NCI-H1092 treated with DMSO at 0.1 percent for 48 hours (cell line): Measurements from ENCODE around the gene MICU1.

ENCODE experiments used
- DNase-seq: peaks from one replicate; lab custom pipeline; 2025; lab: John Stamatoyannopoulos, UW

The MICU1 gene

DNA sequence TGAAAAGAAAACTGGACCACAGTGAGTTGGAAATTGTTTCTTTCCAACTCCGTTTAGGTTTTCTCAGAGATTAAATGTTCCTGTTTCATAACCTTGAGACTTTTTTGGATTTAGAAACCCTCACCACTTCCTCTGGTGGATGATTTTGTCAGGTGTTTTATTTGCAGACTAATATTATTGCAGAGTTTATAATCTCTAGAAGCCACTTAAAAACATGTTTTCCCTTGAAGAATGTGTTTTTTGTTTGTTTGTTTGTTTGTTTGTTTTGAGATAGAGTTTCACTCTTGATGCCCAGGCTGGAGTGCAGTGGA is 520 bp upstream of the MICU1 start:
- DNase-seq, result no peak

DNA sequence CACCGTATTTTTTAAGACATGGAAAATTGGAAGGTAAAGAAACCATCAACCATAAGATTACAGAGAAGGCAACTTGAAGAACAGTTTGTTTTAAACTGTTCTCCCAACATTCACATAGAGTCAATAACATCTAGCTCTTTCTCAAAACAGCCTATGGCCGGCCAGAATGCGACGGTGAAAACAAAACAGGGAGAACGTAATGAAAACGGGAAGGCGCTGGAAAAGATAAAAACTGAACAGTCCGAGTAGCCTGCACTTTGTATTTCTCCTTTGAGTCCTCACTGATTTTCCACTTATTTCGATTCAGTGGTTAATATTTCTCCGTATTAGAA is 637 bp downstream of the MICU1 start:
- DNase-seq, result no peak

DNA sequence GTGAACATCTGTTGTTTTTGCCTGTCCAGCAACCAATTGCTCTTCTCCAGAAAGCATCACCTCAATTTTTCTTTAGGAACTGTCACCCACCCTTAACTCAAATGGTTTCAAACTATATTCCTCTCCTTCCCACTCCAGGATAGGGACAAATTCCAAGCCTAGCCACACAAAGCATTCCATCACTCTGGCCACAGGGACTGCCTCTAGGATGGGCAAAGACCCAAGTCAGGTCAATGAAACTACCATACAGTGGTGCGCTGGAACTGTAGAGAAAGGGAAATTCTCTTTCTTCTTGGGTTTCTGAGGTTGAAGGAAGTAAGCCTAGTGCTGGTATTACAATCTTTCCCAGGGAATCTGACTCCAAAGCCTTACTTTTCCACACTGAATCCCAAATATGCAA is 3.6 kb downstream of the MICU1 start:
- no peak for DNase-seq

DNA sequence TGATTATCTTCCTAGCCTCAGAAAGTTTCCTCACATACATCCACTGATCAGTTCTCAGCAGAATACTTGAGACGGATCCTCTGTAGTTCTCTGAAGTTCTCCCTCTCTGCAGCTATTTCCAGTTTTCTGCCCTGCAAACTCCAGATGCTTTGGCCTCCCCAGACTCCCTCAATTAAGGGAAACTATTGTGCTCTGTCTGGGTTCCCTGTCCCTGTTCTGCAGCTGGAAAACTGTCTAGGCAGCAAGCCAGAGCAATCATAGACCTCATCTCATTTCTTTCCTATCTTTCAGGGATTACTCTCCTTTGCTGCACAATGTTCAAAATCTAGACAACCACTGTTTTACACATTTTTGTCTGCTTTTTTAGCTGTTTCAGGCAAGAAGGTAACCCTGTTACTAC is 9.2 kb downstream of the MICU1 start:
- peak; percentile 8 for DNase-seq

DNA sequence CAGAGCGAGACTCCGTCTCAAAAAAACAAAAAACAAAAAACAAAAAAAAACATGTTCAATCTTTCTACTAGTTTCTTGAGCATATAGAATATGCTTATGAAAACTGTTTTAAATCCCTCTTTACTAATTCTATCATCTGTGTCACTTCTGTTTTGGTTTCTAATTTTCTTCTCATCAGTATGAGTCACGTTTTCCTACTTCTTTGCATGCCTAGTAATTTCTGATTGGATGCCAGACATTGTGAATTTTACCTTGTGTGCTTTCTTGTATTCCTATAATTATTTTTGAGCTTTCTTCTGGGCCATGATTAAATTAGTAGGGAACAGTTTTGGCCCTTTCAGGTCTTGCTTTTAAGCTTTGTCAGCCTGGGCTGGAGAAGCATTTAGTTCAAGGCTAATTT is 9.9 kb downstream of the MICU1 start:
- no peak for DNase-seq

DNA sequence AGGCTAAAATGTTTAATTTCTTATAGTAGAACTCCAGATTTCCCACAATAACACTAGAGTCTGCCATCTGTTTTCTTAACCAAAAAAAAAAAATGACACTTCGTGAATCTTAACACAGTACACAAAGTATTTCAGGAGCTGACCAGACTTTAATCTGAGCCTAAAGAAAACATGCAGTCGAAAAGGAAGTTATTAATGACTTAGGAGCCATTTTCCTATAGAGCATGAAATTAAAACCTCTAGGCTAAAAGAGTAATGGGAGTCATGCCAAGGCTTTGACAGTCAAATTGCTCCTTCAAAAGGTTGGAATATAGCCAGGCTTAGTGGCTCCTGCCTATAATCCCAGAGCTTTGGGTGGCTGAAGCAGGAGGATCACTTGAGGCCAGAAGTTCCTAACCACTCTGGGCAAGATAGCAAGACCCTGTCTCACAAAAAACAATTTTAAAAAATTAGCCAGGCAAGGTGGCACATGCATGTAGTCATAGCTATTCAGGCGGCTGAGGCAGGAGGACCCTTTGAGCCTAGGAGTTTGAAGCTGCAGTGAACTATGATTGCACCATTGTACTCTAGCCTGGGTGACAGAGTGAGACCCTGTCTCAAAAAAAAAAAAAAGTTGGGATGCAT is 13.6 kb downstream of the MICU1 start:
- peak; percentile 90 for DNase-seq

DNA sequence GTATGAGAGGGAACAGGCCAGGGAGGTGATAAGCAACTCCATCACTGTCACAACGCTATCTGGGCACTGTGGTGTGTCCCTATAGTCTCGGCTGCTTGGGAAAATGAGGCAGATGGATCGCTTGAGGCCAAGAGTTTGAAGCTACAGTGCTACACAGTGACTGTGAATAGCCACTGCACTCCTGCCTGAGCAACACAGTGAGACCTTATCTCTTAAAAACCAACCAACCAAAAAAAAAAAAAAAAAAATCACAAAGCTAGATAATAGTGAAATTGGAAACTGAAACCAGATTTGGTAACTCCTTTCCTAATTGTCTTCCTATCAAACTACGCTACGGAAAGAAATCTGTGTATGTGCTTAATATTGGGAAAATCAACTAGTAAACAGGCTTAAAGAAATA is 14.1 kb downstream of the MICU1 start:
- DNase-seq, result peak; percentile 31

DNA sequence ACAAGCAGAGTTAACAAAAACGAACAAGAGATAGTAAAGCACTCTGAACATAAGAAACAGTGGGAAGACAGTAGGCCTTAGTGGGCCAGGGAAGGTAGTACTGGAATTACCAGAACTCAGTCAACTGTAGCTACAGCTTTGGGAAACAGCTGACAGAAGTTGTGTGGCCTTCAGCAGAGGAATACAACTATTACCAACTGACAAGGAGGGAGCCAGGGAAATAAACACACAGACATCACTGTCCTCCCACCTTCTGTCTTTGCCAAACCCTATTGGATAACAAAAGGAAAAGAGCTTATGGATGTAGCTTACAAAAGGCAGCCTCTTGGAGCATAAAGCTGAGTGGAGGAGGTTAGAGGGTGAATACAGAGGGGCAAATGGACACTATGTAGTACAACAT is 15.4 kb downstream of the MICU1 start:
- no peak for DNase-seq

DNA sequence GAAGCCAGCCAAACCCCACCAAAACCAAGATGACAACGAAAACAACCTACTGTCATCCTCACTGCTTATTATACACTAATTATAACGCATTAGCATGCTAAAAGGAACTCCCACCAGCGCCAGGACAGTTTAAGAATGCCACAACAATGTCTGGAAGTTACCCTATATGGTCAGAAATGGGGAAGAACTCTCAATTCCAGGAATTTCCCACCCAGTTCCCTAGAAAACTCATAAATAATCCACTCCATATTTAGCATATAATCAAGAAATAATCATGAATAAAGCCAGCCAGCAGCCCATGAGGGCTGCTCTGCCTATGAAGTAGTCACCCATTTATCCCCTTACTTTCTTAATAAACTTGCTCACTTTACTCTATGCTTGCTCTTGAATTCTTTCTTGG is 20.8 kb downstream of the MICU1 start:
- no peak for DNase-seq

DNA sequence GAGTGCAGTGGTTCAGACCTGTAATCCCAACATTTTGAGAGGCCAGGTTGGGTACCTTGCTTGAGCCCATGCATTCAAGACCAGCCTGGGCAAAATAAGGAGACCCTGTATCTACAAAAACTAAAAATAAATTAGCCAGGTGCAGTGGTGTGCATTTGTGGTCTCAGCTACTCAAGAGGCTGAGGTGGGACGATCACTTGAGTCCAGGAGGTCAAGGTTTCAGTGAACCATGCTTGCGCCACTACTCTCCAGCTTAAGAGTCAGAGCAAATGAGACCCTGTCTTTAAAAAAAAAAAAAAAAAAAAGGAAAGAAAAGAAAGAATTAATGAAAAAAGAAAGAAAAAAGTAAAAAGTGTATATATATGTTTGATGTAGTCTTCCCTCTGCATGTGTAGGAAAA is 24.7 kb downstream of the MICU1 start:
- DNase-seq, result no peak

DNA sequence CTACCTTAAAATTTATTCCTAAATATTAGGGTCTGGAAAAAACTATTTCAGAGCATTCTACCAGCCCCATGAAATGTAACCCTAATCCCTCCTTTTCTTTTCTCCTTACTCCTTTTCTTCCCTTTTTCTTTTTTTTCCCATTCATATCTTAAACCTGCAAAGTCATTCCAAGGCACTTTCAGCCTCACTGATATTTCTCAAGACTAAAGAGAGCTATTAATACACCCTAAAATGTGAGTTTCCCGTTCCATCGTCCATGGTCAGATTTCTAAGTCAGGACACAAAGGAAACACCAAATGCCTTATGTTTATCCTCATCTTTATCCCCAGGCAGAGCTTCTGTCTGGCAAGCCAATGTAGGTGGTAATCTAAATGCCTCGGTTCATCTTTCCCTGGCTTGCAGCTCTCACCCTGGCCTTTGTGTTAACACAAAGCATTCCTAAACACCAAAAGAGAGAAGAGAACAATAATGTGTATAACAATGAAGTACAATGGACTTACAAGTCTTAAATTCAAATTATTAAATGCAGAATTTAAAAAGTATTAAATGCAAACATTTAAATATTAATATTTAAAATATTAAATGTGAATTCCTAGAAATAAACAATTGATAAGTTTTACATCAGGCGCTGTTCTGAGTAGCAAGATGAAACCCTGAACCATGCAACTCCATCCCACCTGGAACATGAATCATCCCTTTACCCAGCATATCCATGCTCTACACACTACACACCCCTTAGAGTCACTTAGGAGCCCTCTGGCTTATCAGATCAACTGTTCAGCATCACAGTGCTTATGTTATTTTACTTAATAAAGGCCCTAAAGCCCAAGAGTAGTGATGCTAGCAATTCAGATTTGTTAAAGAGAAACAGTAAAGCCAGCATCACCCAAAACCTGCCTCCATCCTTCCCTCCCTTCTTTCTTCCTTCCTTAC is 26.8 kb downstream of the MICU1 start:
- DNase-seq, result no peak

DNA sequence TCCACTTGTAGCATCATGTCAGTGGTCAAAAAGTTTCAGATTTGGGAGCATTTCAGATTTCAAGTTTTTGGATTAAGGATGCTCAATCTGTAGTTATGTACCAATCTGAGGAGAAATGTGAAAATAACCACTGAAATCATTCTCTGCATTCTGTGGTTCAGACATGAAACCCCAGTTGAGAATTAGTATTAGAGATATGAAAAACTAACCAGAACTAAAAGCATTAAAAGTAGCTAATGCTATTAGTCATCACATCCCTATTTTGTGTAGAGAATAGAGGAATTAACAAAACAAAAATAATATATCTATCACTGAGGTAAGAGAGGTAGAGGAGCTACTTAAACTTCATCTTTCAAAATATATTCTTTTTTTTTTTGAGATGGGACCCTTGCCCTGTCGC is 28.0 kb downstream of the MICU1 start:
- no peak for DNase-seq

DNA sequence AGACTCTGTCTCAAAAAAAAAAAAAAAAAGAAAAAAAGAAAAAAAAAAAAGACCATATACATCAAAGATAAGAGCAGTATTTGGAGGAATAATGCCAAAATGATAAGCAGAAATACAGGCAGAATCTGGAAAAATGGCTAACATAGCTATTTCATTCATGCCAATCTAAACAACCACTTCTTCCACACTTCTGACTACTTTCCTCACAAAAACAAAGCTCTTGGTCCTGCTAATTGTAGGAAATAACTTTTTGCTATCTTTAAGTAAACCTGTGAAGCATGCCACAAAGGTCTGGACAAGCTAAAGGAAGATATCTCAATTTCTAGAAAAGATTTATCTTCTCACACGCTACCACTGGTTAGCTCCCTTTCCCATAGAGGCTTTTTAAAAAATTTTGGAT is 30.4 kb downstream of the MICU1 start:
- no peak for DNase-seq

DNA sequence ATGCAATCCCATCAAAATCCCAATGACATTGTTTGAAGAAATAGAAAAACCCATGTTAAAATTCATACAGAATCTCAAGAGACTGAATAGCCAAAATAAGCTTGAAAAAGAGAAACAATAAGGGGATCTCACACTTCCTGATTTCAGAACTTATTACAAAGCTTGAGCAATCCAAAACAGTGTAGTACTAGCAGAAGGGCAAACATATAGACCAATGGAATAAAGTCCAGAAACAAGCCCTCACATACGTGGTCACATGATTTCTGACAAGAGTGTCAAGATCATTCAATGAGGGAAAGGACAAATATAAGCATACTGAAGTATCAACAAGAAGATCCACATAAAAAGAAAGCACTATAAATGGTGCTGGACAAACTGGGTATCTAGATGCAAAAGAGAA is 31.9 kb downstream of the MICU1 start:
- DNase-seq, result no peak

DNA sequence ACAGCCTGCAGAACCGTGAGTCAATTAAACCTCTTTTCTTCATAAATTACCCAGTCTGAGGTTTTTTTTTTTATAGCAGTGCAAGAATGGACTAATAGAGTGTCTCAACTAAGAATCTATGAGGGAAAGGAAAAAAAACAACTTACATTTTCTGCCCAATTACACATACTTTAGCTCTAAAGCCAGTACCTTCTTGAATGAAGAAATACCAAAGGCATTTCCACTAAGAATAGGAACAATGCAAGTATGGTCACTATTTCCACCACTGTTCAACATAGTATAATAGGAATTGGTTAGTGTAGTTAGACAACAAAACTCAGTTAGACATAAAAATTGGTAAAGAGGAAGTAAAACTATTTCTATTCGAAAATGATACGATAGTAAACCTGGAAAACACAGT is 37.6 kb downstream of the MICU1 start:
- DNase-seq, result no peak

DNA sequence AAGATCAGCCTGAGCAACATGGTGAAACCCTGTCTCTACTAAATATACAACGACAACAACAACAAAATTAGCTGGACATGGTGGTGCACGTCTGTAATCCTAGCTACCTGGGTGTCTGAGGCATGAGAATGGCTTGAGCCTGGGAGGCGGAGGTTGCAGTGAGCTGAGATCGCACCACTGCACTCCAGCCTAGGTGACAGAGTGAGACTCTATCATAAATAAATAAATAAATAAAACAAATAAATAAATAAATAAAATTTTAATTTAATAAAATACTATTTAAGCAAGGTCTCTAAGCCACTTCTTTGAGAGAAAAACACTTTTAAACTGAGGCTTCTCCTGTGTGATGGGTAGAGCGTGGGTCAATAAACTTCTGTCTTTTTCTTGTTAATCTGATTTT is 38.3 kb downstream of the MICU1 start:
- DNase-seq, result no peak

DNA sequence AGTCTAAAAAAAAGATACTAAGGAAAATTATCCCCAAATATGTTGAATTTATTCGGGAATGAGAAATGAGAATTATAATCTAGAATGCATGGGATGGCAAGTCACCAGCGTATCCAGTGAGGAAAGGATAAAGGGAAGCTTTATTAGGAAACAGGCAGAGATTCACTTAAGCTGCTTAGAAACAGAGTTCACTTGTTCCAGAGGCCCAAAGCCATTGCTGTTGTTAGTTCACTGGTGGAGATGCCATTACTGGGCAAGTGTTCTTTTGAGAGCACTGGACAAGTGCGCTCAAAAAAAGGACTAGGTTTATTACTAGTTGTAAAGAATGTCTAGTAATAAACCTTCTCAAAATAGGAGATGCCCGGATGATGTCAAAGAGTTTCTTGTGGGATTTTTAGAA is 51.2 kb downstream of the MICU1 start:
- DNase-seq, result no peak

DNA sequence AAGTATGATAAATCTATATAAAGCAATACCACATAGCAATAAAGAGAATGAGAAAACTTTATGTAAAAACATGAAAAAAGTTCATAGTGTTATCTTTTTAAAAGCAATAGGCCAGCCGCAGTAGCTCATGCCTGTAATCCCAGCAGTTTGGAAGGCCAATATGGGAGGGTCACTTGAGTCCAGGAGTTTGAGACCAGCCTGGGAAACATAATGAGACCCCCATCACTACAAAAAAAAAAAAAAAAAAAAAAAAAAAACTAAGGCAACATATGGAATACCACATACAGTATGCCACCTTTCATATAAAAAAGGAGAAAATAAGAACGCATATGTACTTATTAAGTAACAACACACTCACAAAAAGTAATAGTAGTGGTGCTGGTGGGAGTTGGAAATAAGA is 52.8 kb downstream of the MICU1 start:
- DNase-seq, result no peak

DNA sequence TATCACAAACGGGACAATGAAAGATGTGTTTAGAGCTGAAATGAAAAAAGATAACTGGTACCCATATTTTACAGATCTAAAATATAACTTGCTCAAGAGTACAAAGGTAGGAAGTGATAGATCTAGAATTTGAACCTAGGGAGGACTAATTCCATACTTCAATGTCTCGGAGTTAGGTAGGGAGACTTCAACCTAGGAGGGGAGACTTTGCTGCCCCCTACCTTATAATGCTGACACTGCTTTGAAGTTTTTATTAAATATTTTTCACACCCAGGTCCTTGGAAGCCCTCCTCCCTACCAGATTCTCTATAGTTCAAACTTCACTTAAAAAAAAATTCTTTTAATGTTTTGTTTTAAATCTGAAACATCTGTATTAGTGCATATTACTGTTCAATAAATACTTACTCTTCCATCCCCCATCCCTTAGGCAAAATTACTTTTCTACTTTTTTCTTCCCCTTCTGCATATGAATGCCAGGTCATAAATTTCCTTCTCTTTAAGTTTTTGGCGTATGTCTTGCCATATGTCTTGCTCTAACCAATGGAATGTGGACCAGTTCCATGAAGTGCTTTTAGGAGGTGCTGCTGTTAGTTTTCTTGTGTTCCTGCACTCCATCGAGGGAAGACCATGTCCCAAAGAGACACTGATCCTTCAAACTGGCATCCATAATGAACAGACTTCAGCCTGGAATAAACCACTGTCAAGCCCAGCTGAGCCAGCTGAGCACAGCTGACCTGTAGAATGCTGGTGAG is 57.8 kb downstream of the MICU1 start:
- no peak for DNase-seq

DNA sequence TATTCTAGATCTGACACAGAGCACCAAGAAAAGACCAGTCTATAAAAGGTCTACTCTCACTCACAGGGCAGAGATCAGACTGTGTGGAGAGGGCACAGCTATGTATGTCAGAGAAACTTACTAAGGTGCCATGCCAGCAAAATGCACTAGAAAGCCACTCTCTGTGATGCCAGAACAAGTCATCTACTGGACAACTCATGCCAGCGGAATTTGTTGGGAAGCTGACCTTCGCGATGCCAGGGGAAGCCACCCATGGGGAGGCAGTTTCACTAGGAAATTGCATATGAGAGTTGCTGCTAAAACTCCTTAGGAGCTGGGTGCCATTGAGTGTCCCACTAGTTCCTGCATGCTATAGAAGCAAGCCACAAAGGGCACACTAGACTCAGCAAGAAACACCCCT is 58.5 kb downstream of the MICU1 start:
- no peak for DNase-seq

DNA sequence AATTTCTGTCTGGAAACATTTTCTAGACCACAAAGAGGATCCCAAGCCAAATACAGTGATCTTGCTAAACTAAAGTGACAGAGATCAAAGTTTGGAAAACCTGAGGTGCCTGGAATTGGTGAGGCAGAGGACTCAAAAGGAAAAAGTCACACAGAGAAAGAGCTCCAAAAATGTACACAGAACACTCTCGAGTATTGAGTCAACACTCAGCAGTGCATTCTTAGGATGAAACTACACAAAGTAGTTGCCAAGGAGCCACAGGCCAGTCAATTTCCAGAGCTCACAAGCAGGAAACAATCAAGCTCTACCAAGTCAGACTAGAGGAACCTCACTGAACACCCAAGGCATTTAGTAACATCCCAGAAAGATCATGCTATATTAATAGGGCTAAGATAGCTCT is 61.3 kb downstream of the MICU1 start:
- no peak for DNase-seq

DNA sequence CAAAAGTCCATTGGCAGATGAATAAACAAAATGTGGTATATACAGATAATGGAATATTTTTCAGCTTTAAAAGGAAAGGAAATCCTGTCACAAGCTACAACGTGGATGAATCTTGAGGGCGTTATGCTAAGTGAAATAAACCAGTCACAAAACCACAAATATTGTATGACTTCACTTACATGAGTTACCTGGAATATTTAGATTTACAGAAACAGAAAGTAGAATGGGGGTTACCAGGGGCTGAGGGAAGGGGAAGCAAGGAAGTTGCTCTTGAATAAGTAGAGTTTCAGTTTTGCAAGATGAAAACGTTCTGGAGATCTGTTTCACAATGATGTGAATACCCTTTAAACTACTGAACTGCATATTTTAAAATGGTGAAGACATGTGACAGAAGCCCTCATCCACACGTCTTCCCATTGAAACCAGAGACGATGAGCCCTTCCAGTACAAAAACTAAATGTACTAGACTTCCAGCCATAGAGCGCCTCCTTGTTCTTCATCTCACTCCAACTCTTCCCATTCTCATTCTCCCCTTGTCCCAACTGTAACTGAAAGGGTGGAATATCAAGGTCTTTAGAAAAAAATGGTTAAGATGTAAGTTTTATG is 62.4 kb downstream of the MICU1 start:
- no peak for DNase-seq

DNA sequence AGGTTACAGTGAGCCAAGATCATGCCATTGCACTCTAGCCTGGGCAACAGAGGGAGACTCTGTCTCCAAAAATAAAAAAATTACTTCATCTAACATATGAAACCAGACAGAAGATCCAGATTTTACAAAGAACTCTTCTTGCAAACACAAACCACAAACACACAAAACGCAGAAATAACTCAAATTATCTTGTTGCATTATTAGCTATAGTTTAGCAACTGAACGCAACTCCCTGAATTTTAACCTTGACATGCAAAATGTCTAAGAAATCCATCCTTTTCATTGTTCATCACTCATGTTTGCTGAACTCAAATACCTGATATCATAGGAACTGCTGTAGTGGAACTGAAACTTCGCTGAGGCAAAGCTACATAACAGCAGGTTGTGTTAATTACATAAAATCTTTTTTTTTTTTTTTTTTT is 64.1 kb downstream of the MICU1 start:
- no peak for DNase-seq
